ENCODE data around the gene ADIPOR1. TPM values are rescaled to one million over a fixed set of nuclear protein-coding genes. Genes with fewer than 3 reads are reported as not detected.

Gene ADIPOR1
- total RNA-seq, 4 donors from 2014 or later = 38.7 to 53.8 (median 47.9) TPM

GRCh38 chr1:202935844-202936243, 22.3 kb downstream of the ADIPOR1 start:
- no peak for TF ChIP-seq POLR2A (IDR thresholded peaks at IDR 0.05)
- TF ChIP-seq, protein P1, sequence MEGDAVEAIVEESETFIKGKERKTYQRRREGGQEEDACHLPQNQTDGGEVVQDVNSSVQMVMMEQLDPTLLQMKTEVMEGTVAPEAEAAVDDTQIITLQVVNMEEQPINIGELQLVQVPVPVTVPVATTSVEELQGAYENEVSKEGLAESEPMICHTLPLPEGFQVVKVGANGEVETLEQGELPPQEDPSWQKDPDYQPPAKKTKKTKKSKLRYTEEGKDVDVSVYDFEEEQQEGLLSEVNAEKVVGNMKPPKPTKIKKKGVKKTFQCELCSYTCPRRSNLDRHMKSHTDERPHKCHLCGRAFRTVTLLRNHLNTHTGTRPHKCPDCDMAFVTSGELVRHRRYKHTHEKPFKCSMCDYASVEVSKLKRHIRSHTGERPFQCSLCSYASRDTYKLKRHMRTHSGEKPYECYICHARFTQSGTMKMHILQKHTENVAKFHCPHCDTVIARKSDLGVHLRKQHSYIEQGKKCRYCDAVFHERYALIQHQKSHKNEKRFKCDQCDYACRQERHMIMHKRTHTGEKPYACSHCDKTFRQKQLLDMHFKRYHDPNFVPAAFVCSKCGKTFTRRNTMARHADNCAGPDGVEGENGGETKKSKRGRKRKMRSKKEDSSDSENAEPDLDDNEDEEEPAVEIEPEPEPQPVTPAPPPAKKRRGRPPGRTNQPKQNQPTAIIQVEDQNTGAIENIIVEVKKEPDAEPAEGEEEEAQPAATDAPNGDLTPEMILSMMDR (IDR thresholded peaks at IDR 0.05) = no peak
- intact Hi-C loops (cut with DNase I; ENCODE audit: low total_unique reads) = no loop called here
- Histone ChIP-seq H3K27me3 (no peaks in the 10 kb centered on the region), H3K27ac (no peak overlapping the region), H3K9me3 (no peaks in the 10 kb centered on the region), H3K4me3 (no peak overlapping the region), H3K36me3 (no peaks in the 10 kb centered on the region), H3K4me1 (no peaks in the 10 kb centered on the region)
- DNase-seq = no peak

GRCh38 chr1:202934755-202935154, 23.4 kb downstream of the ADIPOR1 start:
- Histone ChIP-seq H3K9me3 (no peaks in the 10 kb centered on the region), H3K27me3 (no peaks in the 10 kb centered on the region)

DNA sequence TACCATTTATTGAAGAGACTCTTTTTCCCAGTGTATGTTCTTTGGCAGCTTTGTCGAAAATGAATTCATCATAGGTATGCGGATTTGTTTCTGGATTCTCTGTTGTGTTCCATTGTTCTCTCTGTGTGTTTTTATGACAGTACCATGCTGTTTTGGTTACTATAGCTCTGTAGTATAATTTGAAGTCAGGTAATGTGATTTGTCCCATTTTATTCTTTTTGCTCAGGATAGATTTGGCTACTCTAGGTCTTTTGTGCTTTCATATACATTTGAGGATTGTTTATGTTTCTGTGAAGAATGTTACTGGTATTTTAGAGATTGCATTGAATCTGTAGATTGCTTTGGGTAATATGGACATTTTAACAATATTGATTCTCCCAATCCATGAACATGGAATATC, 25.6 kb downstream of the ADIPOR1 start:
- TF ChIP-seq, protein P1 (IDR thresholded peaks at IDR 0.05) = no peak
- no peak for TF ChIP-seq POLR2A (IDR thresholded peaks at IDR 0.05)
- no peak for DNase-seq
- intact Hi-C loops (cut with DNase I; ENCODE audit: low total_unique reads) = no loop called here
- no peaks in the 10 kb centered on the region for H3K36me3 ChIP-seq
- H3K4me1 ChIP-seq = no peaks in the 10 kb centered on the region
- no peak overlapping the region for H3K27ac ChIP-seq
- no peaks in the 10 kb centered on the region for H3K9me3 ChIP-seq
- no peak overlapping the region for H3K4me3 ChIP-seq
- H3K27me3 ChIP-seq = no peaks in the 10 kb centered on the region

More at GRCh38 chr1:202934755-202935154, 23.4 kb downstream of the ADIPOR1 start:
- no peak for DNase-seq
- TF ChIP-seq POLR2A (IDR thresholded peaks at IDR 0.05) = no peak
- TF ChIP-seq, protein P1 (IDR thresholded peaks at IDR 0.05) = no peak
- Histone ChIP-seq H3K4me1 (no peaks in the 10 kb centered on the region), H3K36me3 (no peaks in the 10 kb centered on the region), H3K4me3 (no peak overlapping the region), H3K27ac (no peak overlapping the region)
- intact Hi-C loops (cut with DNase I; ENCODE audit: low total_unique reads) = no loop called here

- peak; percentile 97 for DNase-seq
- intact Hi-C loops (cut with DNase I; ENCODE audit: low total_unique reads) = no loop called here
- H3K4me1 ChIP-seq = no peaks in the 10 kb centered on the region
- H3K27me3 ChIP-seq = no peaks in the 10 kb centered on the region
- TF ChIP-seq, protein P1 (IDR thresholded peaks at IDR 0.05) = peak in 3 of 4 experiments; percentile 41 to 52 (median 43)
- TF ChIP-seq POLR2A (IDR thresholded peaks at IDR 0.05) = peak; percentile 76 to 94
- no peaks in the 10 kb centered on the region for H3K9me3 ChIP-seq
- peak within 1 kb of the TSS; percentile 95 to 96 for H3K27ac ChIP-seq
- H3K36me3 ChIP-seq = no peaks in the 10 kb centered on the region
- H3K4me3 ChIP-seq = peak within 1 kb of the TSS; percentile 75 to 90
These were observed 31.3 kb downstream of the ADIPOR1 start, which contains the start of gene KLHL12 for GRCh38 chr1:202926581-202927491. TSS of gene KLHL12 (minus strand) at chr1:202927234. CDS start at chr1:202925162, 2,072 bp downstream.

- Histone ChIP-seq H3K27me3 (no peaks in the 10 kb centered on the region), H3K27ac (no peak overlapping the region), H3K4me3 (no peak overlapping the region), H3K36me3 (no peaks in the 10 kb centered on the region), H3K4me1 (no peaks in the 10 kb centered on the region), H3K9me3 (no peaks in the 10 kb centered on the region)
- TF ChIP-seq, protein P1 (IDR thresholded peaks at IDR 0.05) = no peak
- TF ChIP-seq POLR2A (IDR thresholded peaks at IDR 0.05) = no peak
- DNase-seq = no peak
- intact Hi-C loops (cut with DNase I; ENCODE audit: low total_unique reads) = no loop called here
These were observed 34.6 kb downstream of the ADIPOR1 start for GRCh38 chr1:202923533-202923932.

All from uterus (tissue), 4 donors.